HepG2 (cell line): ENCODE data around the gene SOS2.

ENCODE experiments used
- ARID2 ChIP-seq: sonication (generic); formaldehyde crosslinking; IDR thresholded peaks from 2 replicates; pipeline ENCODE4 v1.8.1; 2022; ENCODE audit warnings: mild to moderate bottlenecking, missing genetic modification reagents, borderline replicate concordance
- CTCF ChIP-seq: sonication (generic); formaldehyde crosslinking; IDR thresholded peaks from 2 replicates; pipeline ENCODE4 v1.5.0; 2020; ENCODE audit warnings: mild to moderate bottlenecking, missing genetic modification reagents, moderate library complexity
- GTF2F1 ChIP-seq: fragments of 150-350 bp; IDR thresholded peaks from 2 replicates; pipeline ENCODE4 v1.6.1; 2014; ENCODE audit warnings: low read length
- NFIC ChIP-seq: IDR thresholded peaks from 2 replicates; pipeline ENCODE4 v1.6.1; 2012; ENCODE audit warnings: mild to moderate bottlenecking, low read length, inconsistent platforms

GRCh38 chr14:50212726-50213125 lies 18.7 kb downstream of the SOS2 start:
- no peak for TF ChIP-seq GTF2F1
- TF ChIP-seq NFIC, result no peak
- TF ChIP-seq CTCF (CRISPR knock-in tag), result no peak
- no peak for TF ChIP-seq ARID2 (CRISPR knock-in tag)
